Measurements from ENCODE around the gene CYSRT1. TPM values are rescaled to one million over a fixed set of nuclear protein-coding genes. Genes with fewer than 3 reads are reported as not detected.

Gene CYSRT1
- total RNA-seq, 3 donors from 2014 or later: not detected

DNA sequence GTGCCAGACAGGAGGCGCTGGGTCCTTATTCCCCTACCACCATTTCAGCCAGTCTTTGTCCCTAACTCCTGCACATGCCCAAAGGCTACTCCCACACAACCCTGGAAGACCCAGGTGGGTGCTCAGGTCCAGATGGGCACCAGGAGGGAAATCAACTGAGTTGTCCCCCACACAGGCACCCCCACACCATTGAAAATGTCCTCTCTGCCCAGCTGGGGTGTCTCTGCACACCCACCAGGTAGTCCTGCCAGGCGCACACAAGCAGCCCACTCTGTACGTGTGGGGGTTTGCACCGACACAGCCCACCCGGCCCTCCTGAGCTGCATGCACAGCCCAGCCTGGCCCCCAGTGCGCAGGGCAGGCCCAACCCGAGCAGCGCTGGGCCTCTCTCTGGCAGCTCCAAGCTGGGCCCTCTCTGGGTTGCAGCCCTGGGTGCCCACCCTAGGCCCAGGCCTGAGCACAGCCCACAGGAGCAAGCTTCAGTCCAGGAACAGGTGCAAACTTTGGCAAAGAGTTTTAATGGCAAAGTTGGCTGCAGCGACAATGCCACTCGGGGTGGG is 5.1 kb upstream of the CYSRT1 start:
- no peaks in the 10 kb centered on the region for H3K9me3 ChIP-seq
- H3K4me1 ChIP-seq (ENCODE audit: low read depth): peaks cover 29% of the 10 kb centered on the region
- no peaks in the 10 kb centered on the region for H3K36me3 ChIP-seq (ENCODE audit: low read depth)
- no peak for DNase-seq
- no peak overlapping the region for H3K4me3 ChIP-seq
- intact Hi-C loops (cut with DNase I, micrococcal nuclease): no loop called here
- TF ChIP-seq, protein P1, sequence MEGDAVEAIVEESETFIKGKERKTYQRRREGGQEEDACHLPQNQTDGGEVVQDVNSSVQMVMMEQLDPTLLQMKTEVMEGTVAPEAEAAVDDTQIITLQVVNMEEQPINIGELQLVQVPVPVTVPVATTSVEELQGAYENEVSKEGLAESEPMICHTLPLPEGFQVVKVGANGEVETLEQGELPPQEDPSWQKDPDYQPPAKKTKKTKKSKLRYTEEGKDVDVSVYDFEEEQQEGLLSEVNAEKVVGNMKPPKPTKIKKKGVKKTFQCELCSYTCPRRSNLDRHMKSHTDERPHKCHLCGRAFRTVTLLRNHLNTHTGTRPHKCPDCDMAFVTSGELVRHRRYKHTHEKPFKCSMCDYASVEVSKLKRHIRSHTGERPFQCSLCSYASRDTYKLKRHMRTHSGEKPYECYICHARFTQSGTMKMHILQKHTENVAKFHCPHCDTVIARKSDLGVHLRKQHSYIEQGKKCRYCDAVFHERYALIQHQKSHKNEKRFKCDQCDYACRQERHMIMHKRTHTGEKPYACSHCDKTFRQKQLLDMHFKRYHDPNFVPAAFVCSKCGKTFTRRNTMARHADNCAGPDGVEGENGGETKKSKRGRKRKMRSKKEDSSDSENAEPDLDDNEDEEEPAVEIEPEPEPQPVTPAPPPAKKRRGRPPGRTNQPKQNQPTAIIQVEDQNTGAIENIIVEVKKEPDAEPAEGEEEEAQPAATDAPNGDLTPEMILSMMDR (IDR thresholded peaks at IDR 0.05): no peak
- no peak for ATAC-seq

DNA sequence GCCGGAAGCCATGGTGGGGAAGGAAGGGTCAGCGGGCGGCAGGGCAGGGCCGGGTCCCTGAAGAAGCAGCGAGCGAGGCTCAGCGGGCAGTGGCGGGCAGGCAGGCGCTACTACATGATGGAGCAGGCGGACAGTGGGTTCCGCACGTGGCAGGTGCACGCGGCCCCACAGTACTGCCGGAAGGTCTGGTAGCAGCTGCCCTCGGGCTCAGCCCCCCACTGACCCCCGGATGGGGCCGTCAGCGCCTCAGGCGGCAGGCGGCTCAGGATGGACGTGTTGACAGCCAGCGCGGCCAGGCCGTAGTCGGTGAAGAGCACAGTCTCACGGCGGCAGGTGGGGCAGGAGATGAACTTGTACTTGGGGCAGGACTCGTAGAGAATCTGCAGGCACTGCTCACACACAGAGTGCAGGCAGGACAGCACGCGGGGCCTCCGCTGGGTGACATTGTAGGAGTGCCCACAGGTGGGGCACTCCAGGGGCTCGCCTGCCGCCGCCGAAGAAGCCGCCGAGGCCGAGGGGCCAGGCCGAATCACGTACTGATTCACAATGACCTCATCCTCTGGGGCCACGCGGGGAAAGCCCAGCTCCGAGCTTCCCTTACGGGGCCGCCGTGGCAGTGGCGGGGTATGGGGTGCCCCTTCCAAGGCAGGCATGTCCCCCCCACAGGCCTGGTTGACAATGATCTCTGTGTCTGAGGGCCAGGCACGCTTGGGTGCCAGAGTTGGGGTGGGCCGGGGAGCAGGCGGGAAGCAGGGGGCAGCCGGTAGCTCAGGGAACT is 4.5 kb upstream of the CYSRT1 start:
- TF ChIP-seq, protein P1 (IDR thresholded peaks at IDR 0.05): no peak
- intact Hi-C loops (cut with DNase I, micrococcal nuclease): no loop called here
- Histone ChIP-seq H3K36me3 (ENCODE audit: low read depth) (no peaks in the 10 kb centered on the region), H3K9me3 (no peaks in the 10 kb centered on the region), H3K4me3 (no peak overlapping the region), H3K4me1 (ENCODE audit: low read depth) (peaks cover 29% of the 10 kb centered on the region)
- no peak for DNase-seq
- ATAC-seq: no peak

DNA sequence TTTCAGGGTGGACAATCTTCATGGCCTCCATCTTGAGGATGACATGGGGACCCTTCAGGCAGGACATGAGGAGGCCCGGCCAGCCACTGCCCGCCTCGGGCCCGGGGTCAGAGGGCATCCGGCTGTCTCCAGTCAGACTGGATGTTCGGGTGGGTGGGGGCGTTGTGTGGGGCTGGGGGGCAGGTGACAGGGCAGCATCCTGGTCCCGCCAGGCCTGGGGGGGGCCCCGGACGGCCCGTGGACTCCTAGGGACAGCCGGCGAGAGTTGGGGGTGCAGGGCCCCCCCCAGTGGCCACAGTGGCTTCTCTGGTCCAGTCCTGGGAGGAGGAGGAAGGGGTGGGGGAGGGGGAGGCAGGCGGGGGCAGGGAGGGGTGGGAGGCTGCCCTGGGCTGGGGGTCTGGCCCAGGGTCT is 3.9 kb upstream of the CYSRT1 start:
- peaks cover 29% of the 10 kb centered on the region for H3K4me1 ChIP-seq (ENCODE audit: low read depth)

DNA sequence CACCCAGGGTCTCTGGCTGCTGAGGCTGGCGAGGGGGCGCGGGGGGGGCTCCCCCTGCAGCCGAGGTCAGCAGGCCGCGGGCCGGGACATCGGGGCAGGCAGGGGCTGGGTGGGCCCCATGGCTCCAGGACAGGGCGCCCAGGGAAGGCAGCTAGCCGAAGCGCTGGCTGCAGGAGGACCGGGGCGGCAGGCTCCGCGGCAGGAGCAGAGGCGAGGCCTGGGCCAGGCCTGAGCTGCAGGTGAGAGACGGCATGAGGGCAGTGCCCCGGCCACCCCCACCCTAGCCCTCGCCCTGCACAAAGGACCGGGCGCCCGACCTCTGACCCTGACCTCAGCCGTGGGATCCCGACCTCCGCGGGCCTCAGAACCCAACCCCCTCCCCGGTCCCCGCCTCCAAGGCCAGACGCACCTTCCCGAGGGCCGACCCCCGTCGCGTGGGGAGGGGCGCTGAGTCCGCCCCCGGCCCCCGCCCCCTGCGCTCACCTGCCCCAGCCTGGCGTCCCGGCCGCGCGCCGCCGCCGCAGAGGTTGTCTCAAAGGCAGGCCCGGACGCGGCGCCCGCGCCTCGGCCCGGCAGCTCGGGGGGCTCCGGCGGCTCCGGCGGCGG is 3.4 kb upstream of the CYSRT1 start:
- intact Hi-C loops (cut with DNase I, micrococcal nuclease): no loop called here
- DNase-seq: peak in 2 of 3 donors; percentile 35 to 68
- ATAC-seq: no peak
- Histone ChIP-seq H3K36me3 (ENCODE audit: low read depth) (no peaks in the 10 kb centered on the region), H3K4me3 (no peak overlapping the region), H3K4me1 (ENCODE audit: low read depth) (peaks cover 29% of the 10 kb centered on the region), H3K9me3 (no peaks in the 10 kb centered on the region)
- TF ChIP-seq, protein P1 (IDR thresholded peaks at IDR 0.05): no peak

More for the DNA sequence above, 3.9 kb upstream of the CYSRT1 start:
- peak in 1 of 3 donors; percentile 20 for DNase-seq
- H3K9me3 ChIP-seq: no peaks in the 10 kb centered on the region
- no peak for ATAC-seq
- H3K4me3 ChIP-seq: no peak overlapping the region
- H3K36me3 ChIP-seq (ENCODE audit: low read depth): no peaks in the 10 kb centered on the region
- TF ChIP-seq, protein P1 (IDR thresholded peaks at IDR 0.05): no peak
- intact Hi-C loops (cut with DNase I, micrococcal nuclease): no loop called here

DNA sequence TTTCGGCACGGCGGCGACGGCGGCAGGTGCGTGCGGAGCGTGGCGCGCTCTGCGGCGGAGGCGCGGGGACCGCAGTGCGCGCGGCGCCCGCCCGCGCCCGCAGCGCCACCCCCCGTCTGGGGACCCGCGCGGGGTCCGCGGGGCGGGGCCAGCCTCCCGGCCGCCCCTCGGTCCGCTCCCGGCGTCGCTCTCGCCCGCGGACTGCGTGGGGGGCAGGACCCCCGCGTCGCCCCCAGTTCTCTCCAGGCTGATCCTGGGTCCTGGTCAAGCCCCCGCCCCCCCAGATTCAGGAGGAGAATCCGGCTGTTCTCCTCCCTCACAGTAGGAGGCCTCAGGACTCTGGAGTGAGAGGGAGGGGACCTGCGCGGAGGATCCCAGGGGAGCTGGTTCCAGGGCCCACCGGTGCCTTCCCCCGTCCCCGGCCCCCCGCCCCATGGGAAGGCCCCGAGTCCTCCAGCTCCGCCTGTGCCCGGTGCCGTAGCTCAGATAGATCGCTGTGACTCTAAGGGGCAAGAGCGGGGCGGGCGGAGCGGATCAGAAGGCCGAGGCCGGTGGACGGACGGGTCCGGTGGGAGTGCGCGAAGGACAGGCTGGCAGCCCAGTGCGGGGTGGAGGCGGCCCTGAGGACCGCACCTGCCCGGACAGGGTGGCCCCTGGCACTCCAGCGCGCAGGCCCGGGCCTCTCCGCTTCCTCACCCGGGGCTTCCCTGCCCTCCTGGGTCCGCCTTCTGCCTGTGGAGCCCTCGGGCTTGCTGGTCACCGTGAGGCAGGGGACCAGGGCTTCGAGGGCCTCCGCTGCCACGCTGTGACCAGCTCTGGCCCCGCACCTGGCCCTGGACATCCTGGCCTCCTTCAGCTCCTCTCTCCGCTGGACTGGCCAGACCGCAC is 2.5 kb upstream of the CYSRT1 start, which contains the start of gene RNF208:
TSS of gene RNF208 (minus strand) at position 51 of the 888 bp plus-strand sequence. CDS start 1,028 bp downstream, outside the sequence.
- peak; percentile 19 for ATAC-seq

More for the DNA sequence above, 2.5 kb upstream of the CYSRT1 start, which contains the start of gene RNF208:
- H3K9me3 ChIP-seq: no peaks in the 10 kb centered on the region
- H3K4me1 ChIP-seq (ENCODE audit: low read depth): peaks cover 37% of the 10 kb centered on the region
- intact Hi-C loops (cut with DNase I, micrococcal nuclease): no loop called here
- TF ChIP-seq, protein P1 (IDR thresholded peaks at IDR 0.05): no peak
- peak within 1 kb of the TSS; percentile 42 for H3K4me3 ChIP-seq
- H3K36me3 ChIP-seq (ENCODE audit: low read depth): no peaks in the 10 kb centered on the region
- peak in 2 of 3 donors; percentile 38 to 74 for DNase-seq
